ENCODE measurements around the gene TNFRSF9.
A peak's percentile ranks its signal among the peaks of the same experiment; 100 is the strongest.
"Not testable (repeated sequence)": the region's sequence is repeated elsewhere in the genome, so short reads cannot be mapped to it uniquely, and the experiment has no call there.

TNFRSF9 gene

DNA sequence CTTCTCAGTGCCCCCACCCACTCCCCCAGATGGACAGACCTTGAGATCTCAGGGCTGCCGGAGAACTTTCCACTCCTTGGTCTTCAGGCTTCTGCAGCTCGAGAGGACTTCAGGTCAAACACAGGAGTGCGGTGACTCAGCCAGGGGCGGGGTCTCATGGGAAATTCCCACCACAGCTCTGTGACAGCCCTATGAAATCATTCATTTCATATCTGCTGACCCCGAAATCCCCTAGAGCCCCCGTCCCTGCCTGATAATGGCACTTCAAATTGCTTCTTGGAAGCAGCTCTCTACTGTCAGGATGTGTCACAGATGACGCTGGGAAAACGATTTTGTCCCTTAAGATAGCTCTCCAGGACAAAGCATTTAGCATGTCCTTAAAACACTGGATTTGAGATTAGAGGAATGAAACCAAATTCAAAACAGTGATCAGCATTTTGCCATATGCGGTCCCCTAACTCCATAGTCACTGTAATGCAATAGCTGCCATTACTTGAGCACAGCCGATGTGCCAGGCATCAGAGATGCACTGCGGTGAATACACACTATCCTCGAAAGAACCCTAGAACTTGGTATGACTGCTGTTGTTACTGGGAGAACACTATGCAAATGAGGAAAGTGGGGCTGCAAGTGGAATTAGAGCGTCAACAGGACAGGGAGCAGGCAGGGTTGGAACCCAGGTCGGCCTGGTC, at the start of gene TNFRSF9:
Gene TNFRSF9, minus strand, starts transcription at position 95 of the 692 bp plus-strand sequence. CDS start 845 bp downstream, outside the sequence.
- DNase-seq: no peak

- DNase-seq: no peak
Observed at GRCh38 chr1:7989762-7990428, 49.3 kb upstream of the TNFRSF9 start.

- DNase-seq: no peak
Observed at GRCh38 chr1:7988576-7988975, 47.9 kb upstream of the TNFRSF9 start.

- DNase-seq: no peak
Observed at GRCh38 chr1:7987528-7987927, 46.9 kb upstream of the TNFRSF9 start.

GRCh38 chr1:7985851-7986612, 45.4 kb upstream of the TNFRSF9 start:
- no peak for DNase-seq

DNA sequence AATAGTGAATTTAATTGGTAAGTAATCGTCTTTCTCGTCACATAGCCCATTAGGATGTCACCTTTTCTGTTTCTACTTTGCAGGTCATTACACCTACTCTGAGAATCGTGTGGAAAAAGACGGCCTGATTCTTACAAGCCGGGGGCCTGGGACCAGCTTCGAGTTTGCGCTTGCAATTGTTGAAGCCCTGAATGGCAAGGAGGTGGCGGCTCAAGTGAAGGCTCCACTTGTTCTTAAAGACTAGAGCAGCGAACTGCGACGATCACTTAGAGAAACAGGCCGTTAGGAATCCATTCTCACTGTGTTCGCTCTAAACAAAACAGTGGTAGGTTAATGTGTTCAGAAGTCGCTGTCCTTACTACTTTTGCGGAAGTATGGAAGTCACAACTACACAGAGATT, 44.2 kb upstream of the TNFRSF9 start:
- peak; percentile 6 to 61 for DNase-seq

GRCh38 chr1:7983086-7983778, 42.6 kb upstream of the TNFRSF9 start:
- no peak for DNase-seq

DNA sequence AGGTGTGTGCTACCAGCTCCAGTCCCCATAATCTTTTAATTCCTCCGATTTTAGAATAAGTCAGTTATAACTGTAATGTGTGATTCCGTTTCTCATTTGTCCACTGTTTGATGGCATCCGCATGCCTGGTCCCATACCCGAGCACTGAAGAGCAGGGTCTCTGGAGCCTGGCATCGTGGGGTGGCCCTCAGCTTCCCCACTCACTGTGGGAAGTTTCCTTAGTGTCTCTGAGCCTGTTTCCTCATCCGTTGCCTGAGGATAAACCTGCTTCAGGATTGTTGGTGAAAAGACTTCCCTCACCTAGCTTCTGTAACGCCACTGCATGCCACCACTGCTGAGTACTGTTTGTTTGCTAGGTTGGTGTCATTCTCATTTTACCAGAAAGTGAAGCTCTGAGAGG, 40.3 kb upstream of the TNFRSF9 start:
- no peak for DNase-seq

DNA sequence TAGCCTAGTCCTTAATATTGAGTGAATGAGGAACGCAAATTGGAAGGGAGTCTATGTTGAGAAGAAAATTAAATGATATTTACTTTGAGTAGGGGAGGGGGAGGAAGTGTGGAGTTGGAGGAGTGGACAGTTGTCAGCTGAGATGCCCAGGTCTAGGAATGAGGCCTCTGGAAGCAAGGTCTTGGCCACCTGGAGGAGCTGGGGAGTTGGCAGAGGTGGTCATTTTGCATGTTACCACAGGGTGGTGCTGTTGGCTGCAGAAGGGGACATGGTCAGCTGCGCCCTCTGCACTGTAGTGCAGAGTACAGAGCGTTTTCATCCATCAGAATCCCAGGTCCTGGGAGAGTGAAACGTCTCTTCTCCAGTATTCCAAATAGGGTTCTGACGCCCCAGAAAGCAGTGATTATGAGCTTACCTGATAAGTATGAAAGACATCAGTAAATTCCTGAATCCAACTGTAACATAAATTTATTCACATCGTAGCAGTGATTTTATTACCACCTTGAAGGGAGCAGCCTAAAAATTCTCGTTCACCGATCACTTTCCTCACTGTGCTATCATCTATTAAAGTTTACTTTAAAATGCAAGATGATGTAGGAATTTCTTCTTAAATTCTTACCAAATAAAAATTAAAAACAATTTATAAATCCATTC, 34.7 kb upstream of the TNFRSF9 start:
- peak; percentile 26 to 38 for DNase-seq

GRCh38 chr1:7973086-7973485, 32.4 kb upstream of the TNFRSF9 start:
- no peak for DNase-seq

GRCh38 chr1:7972285-7972684, 31.6 kb upstream of the TNFRSF9 start:
- no peak for DNase-seq

GRCh38 chr1:7971024-7971423, 30.4 kb upstream of the TNFRSF9 start:
- no peak for DNase-seq

DNA sequence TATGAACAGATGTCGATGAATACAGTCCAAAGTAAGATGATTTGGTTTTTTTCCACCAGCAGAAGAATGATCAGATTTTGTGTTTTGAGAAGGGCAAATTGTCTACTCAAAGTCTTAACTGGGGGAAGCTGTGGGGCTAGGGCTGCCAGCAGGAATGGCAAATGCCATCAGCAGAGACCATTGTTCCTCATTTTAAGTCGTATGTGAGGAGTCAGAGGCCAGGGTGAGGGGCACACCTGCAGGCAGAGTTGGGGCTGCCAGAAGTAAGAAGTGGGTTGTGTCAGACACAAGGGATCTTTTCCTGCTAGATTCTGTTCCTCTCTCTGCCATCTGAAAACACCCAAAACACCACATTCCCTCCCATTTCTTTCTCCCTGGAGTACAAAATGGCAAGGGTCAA, 29.6 kb upstream of the TNFRSF9 start:
- no peak for DNase-seq

GRCh38 chr1:7967651-7968050, 27.0 kb upstream of the TNFRSF9 start:
- DNase-seq: no peak

DNA sequence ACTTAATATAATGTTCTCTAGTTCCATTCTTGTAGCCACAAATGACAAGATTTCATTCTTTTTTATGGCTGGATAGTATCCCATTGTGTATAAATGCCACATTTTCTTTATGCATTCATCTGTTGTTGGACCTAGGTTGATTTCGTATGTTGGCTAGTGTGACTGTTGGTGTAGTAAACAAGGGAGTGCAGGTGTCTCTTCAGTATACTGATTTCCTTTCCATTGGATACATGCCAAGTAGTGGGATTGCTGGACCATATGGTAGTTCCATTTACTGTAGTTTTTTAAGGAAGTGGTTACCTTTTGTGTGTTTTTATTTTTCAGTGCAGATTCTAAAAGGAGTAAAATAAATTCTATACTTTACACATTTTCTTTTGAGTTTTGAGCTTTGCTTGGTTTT, 26.6 kb upstream of the TNFRSF9 start:
- no peak for DNase-seq

DNA sequence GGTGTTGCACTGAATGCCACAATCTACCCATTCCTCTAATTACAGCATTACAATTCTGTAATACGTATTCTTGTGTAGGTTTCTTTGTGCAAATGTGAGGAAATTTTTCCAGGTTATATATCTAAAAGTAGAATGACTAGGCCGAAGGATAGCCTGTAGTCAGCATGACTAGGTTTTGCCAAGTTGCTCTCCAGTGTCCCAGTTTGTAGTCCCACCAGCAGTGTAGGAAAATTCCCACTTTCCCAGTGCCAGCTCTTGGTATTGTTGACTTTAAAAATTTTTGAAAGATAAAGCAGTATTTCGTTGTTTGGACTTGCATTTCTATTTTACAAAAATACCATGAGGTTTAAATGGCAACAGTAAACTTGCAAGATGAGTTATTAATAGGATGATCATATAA, 23.8 kb upstream of the TNFRSF9 start:
- DNase-seq: no peak

GRCh38 chr1:7963841-7964240, 23.2 kb upstream of the TNFRSF9 start:
- DNase-seq: not testable (repeated sequence)

GRCh38 chr1:7963378-7963730, 22.7 kb upstream of the TNFRSF9 start:
- DNase-seq: not testable (repeated sequence)

DNA sequence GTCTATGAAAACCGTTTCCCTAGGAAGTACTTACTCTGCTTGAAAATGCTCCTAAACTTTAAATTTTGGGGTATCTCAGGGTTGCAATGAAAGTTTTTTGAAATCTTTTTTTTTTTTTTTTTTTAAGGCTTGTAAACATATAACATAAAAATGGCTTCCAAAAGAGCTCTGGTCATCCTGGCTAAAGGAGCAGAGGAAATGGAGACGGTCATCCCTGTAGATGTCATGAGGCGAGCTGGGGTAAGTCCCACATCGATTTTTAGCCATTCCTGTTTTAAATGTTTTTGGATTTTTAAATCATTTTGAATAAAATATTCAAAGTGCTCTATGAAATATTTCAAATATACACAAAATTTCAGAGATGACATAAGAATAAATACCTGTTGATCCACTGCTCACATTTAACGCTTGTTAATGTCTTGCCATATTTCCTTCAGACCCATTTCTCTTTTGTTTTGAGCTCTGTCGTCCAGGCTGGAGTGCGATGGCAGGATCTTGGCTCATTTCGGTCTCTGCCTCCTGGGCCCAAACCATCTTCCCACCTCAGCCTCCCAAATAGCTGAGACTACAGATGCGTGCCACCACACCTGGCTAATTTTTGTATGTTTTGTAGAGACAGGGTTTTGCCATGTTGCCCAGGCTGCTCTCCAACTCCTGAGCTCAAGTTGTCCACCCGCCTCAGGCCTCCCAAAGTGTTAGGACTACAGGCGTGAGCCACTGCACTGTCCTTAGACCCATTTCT, 22.2 kb upstream of the TNFRSF9 start:
- DNase-seq: no peak

DNA sequence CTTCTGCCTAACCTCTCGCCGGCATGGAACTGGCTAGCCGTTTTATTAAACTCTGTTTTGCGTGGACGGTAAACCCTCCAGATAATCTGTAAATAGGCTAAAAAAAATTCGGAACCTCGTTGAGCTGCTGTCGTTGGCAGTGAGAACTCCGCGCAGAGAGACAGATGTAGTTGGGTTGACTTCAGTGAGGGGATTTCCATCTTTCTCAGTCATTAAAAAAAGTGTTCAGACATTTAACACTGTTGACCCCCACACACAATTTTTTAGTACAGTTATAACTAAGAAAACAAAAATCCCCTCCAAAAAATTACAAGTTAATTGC, 21.3 kb upstream of the TNFRSF9 start:
- no peak for DNase-seq

DNA sequence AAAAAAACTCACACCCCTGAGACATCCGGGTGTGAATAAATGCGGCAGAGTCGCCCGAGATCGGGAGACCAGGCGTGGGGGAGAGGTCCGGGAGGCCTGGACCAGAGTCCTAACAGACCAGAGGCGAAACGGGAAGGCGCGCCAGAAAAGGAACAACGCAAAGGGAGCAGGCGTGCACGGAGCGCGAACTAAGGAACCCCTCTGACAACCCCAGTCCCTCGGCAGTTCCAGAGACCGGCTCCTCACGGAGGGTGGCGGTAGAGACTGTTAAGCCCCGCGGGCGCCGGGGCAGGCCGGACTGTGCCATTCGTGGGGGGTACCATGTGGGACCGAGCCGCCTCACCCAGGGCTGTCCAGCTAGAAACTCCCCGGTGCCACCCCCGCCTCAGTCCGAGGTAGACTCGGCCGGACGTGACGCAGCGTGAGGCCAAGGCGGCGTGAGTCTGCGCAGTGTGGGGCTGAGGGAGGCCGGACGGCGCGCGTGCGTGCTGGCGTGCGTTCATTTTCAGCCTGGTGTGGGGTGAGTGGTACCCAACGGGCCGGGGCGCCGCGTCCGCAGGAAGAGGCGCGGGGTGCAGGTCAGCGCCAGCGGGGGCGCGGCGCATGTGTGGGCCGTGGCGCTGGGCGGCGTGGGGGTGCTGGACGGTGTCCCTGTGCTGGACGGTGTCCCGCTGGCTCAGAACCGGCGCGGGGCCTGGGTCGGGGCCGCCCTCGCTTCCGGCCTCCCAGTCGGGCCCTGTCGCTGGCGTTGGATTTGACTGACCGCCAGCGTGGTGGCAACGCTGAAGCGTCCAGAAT, 20.8 kb upstream of the TNFRSF9 start, which contains the start of gene PARK7:
Gene PARK7, plus strand, starts transcription at position 496 of the 798 bp plus-strand sequence. CDS start 1,075 bp downstream, outside the sequence.
- DNase-seq: peak; percentile 93 to 98

Data from NCI-H187 (cell line).